ENCODE results near the gene TF. TPM values are rescaled to one million over a fixed set of nuclear protein-coding genes. Genes with fewer than 3 reads are reported as not detected.

TF gene
- polyA plus RNA-seq (2011; rRNA removed): 0.07 and 0.15 TPM in 2 replicates
- not detected in 2 replicates for polyA minus RNA-seq (2011; rRNA and poly(A)+ RNA removed)

- ChIA-PET CTCF (no interaction called here), POLR2A (no interaction called here)
- no peak for DNase-seq (ENCODE audit: low read depth, low spot score)
- Histone ChIP-seq H3K27me3 (ENCODE audit: control insufficient read depth, insufficient read depth, low read length) (peaks cover 39% of the 10 kb centered on the region), H3K9me3 (ENCODE audit: control insufficient read depth, insufficient read depth, low read length) (no peaks in the 10 kb centered on the region), H3K4me3 (ENCODE audit: low read depth, low read length) (no peak within 1 kb of the TSS), H3K27ac (ENCODE audit: low read depth, low read length) (no peak within 1 kb of the TSS)
- no peak for TF ChIP-seq CTCF (IDR thresholded peaks at IDR 0.05; ENCODE audit: low read depth, low read length)
Observed at GRCh38 chr3:133745981-133746711, at the start of gene TF. TF (plus strand) TSS chr3:133746393; CDS start chr3:133746441, 48 bp downstream.

GRCh38 chr3:133697960-133698359 lies 48.2 kb upstream of the TF start:
- H3K27ac ChIP-seq (ENCODE audit: low read depth, low read length): no peak overlapping the region
- CTCF ChIA-PET: no interaction called here
- no peak overlapping the region for H3K4me3 ChIP-seq (ENCODE audit: low read depth, low read length)
- TF ChIP-seq CTCF (IDR thresholded peaks at IDR 0.05; ENCODE audit: low read depth, low read length): no peak
- DNase-seq (ENCODE audit: low read depth, low spot score): no peak
- peaks cover 8% of the 10 kb centered on the region for H3K27me3 ChIP-seq (ENCODE audit: control insufficient read depth, insufficient read depth, low read length)
- no peaks in the 10 kb centered on the region for H3K9me3 ChIP-seq (ENCODE audit: control insufficient read depth, insufficient read depth, low read length)
- POLR2A ChIA-PET: no interaction called here

- POLR2A ChIA-PET: no interaction called here
- Histone ChIP-seq H3K27me3 (ENCODE audit: control insufficient read depth, insufficient read depth, low read length) (peaks cover 4% of the 10 kb centered on the region), H3K9me3 (ENCODE audit: control insufficient read depth, insufficient read depth, low read length) (no peaks in the 10 kb centered on the region), H3K27ac (ENCODE audit: low read depth, low read length) (no peak overlapping the region), H3K4me3 (ENCODE audit: low read depth, low read length) (no peak overlapping the region)
- CTCF ChIA-PET: no interaction called here
- TF ChIP-seq CTCF (IDR thresholded peaks at IDR 0.05; ENCODE audit: low read depth, low read length): no peak
- DNase-seq (ENCODE audit: low read depth, low spot score): no peak
Observed at GRCh38 chr3:133699467-133699866, 46.7 kb upstream of the TF start.

- Histone ChIP-seq H3K27me3 (ENCODE audit: control insufficient read depth, insufficient read depth, low read length) (peaks cover 4% of the 10 kb centered on the region), H3K4me3 (ENCODE audit: low read depth, low read length) (no peak overlapping the region), H3K9me3 (ENCODE audit: control insufficient read depth, insufficient read depth, low read length) (no peaks in the 10 kb centered on the region), H3K27ac (ENCODE audit: low read depth, low read length) (no peak overlapping the region)
- DNase-seq (ENCODE audit: low read depth, low spot score): no peak
- ChIA-PET POLR2A (no interaction called here), CTCF (no interaction called here)
- TF ChIP-seq CTCF (IDR thresholded peaks at IDR 0.05; ENCODE audit: low read depth, low read length): no peak
Observed at GRCh38 chr3:133699903-133700302, 46.3 kb upstream of the TF start.

- Histone ChIP-seq H3K27me3 (ENCODE audit: control insufficient read depth, insufficient read depth, low read length) (peaks cover 3% of the 10 kb centered on the region), H3K4me3 (ENCODE audit: low read depth, low read length) (no peak overlapping the region), H3K9me3 (ENCODE audit: control insufficient read depth, insufficient read depth, low read length) (no peaks in the 10 kb centered on the region), H3K27ac (ENCODE audit: low read depth, low read length) (no peak overlapping the region)
- CTCF ChIA-PET: no interaction called here
- DNase-seq (ENCODE audit: low read depth, low spot score): no peak
- TF ChIP-seq CTCF (IDR thresholded peaks at IDR 0.05; ENCODE audit: low read depth, low read length): no peak
- POLR2A ChIA-PET: no interaction called here
Observed at GRCh38 chr3:133700351-133700750, 45.8 kb upstream of the TF start.
